HEK293 (cell line): Measurements from ENCODE around the gene VAV3.

Source experiments
- CTCF ChIP-seq: fragments of 450-650 bp; formaldehyde crosslinking; IDR thresholded peaks from 2 replicates; pipeline ENCODE4 v1.5.1; 2016; ENCODE audit warnings: missing biosample characterization, missing genetic modification characterization
- KLF16 ChIP-seq: fragments of 450-650 bp; formaldehyde crosslinking; IDR thresholded peaks from 2 replicates; pipeline ENCODE4 v1.5.1; 2017; ENCODE audit warnings: missing biosample characterization, missing genetic modification characterization
- MYNN ChIP-seq: fragments of 450-650 bp; formaldehyde crosslinking; IDR thresholded peaks from 2 replicates; pipeline ENCODE4 v1.5.1; 2016; ENCODE audit warnings: missing biosample characterization, missing genetic modification characterization, borderline replicate concordance
- PATZ1 ChIP-seq: fragments of 450-650 bp; formaldehyde crosslinking; IDR thresholded peaks from 2 replicates; pipeline ENCODE4 v1.5.1; 2016; ENCODE audit warnings: missing biosample characterization, missing genetic modification characterization
- REST ChIP-seq: fragments of 450-650 bp; formaldehyde crosslinking; IDR thresholded peaks from 2 replicates; pipeline ENCODE4 v1.5.1; 2016; ENCODE audit warnings: missing biosample characterization, missing genetic modification characterization
- SP7 ChIP-seq: fragments of 450-650 bp; formaldehyde crosslinking; IDR thresholded peaks from 2 replicates; pipeline ENCODE4 v1.5.1; 2016; ENCODE audit warnings: missing biosample characterization, missing genetic modification characterization
- YY1 ChIP-seq: fragments of 450-650 bp; formaldehyde crosslinking; IDR thresholded peaks from 2 replicates; pipeline ENCODE4 v1.5.1; 2018; ENCODE audit warnings: missing biosample characterization, missing genetic modification characterization
- ZBTB7A ChIP-seq: fragments of 450-650 bp; formaldehyde crosslinking; IDR thresholded peaks from 2 replicates; pipeline ENCODE4 v1.5.1; 2016; ENCODE audit warnings: low read depth, missing biosample characterization, missing genetic modification characterization
- ZEB2 ChIP-seq: fragments of 450-650 bp; formaldehyde crosslinking; IDR thresholded peaks from 2 replicates; pipeline ENCODE4 v1.5.1; 2016; ENCODE audit warnings: missing biosample characterization, missing genetic modification characterization
- ZFHX2 ChIP-seq: fragments of 450-650 bp; formaldehyde crosslinking; conservative IDR thresholded peaks from 2 replicates; pipeline ENCODE4 v1.5.1; 2016; ENCODE audit warnings: missing biosample characterization, missing genetic modification characterization
- ZNF274 ChIP-seq, 2 experiments: fragments of 200-500 bp in 1 of 2; fragments of 450-650 bp in 1 of 2; sonication (Bioruptor generic) in 1 of 2; formaldehyde crosslinking in 1 of 2; IDR thresholded peaks; 2 replicates each; pipeline versions ENCODE4 v1.5.1 to v1.6.1; 2014 to 2016; ENCODE audit warnings: borderline replicate concordance in 1 of 2, inconsistent platforms in 1 of 2, low read length in 1 of 2, missing biosample characterization in 1 of 2, missing genetic modification characterization in 1 of 2
- ZNF510 ChIP-seq: fragments of 450-650 bp; formaldehyde crosslinking; IDR thresholded peaks from 2 replicates; pipeline ENCODE4 v1.5.1; 2018; ENCODE audit warnings: mild to moderate bottlenecking, missing genetic modification characterization, missing biosample characterization; ENCODE audit not compliant: insufficient replicate concordance
- ZNF777 ChIP-seq: fragments of 450-650 bp; formaldehyde crosslinking; IDR thresholded peaks from 2 replicates; pipeline ENCODE4 v1.5.1; 2017; ENCODE audit warnings: missing biosample characterization, missing genetic modification characterization, borderline replicate concordance
- TF ChIP-seq, protein P1 (sequence below): fragments of 450-650 bp; formaldehyde crosslinking; IDR thresholded peaks from 2 replicates; pipeline ENCODE4 v1.5.1; 2017; ENCODE audit warnings: missing biosample characterization, missing genetic modification characterization

DNA sequence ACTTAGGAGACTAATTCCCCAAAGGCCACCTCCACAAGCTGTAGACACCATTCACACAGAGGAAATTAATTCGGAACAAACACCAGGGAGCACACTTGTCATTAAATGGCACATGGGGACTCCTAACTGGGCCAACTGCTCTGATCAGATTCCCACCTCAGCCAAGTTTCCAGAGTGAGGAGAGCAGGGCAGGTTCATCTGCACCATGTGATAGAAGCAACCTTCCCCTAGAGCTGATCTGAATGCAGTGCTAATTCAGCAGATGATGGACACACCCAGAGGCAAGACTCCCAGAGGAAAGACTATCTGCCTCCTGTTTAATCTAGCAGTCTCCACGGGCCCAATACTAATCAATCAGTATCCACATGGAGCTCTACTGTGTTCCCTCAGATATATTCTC, 147.0 kb downstream of the VAV3 start:
- TF ChIP-seq CTCF = no peak
- no peak for TF ChIP-seq MYNN (tag by site-specific recombination)
- TF ChIP-seq KLF16 (tag by site-specific recombination) = no peak
- TF ChIP-seq ZNF777 (tag by site-specific recombination) = no peak
- no peak for TF ChIP-seq ZBTB7A (tag by site-specific recombination)
- TF ChIP-seq YY1 (tag by site-specific recombination) = no peak
- no peak for TF ChIP-seq ZNF274 (IDR thresholded peaks at IDR 0.05; ENCODE audit: low read length)
- TF ChIP-seq ZNF274 (tag by site-specific recombination; IDR thresholded peaks at IDR 0.05; ENCODE audit: borderline replicate concordance) = no peak
- TF ChIP-seq ZFHX2 (tag by site-specific recombination) = no peak
- no peak for TF ChIP-seq REST (tag by site-specific recombination)
- no peak for TF ChIP-seq ZEB2 (tag by site-specific recombination)
- TF ChIP-seq, protein P1, sequence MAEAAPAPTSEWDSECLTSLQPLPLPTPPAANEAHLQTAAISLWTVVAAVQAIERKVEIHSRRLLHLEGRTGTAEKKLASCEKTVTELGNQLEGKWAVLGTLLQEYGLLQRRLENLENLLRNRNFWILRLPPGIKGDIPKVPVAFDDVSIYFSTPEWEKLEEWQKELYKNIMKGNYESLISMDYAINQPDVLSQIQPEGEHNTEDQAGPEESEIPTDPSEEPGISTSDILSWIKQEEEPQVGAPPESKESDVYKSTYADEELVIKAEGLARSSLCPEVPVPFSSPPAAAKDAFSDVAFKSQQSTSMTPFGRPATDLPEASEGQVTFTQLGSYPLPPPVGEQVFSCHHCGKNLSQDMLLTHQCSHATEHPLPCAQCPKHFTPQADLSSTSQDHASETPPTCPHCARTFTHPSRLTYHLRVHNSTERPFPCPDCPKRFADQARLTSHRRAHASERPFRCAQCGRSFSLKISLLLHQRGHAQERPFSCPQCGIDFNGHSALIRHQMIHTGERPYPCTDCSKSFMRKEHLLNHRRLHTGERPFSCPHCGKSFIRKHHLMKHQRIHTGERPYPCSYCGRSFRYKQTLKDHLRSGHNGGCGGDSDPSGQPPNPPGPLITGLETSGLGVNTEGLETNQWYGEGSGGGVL (tag by site-specific recombination) = no peak
- TF ChIP-seq SP7 = no peak
- TF ChIP-seq PATZ1 = no peak
- TF ChIP-seq ZNF510 = no peak
